Pancreas (tissue), 10 donors: ENCODE measurements around the gene SLC35C1. TPM values are rescaled to one million over a fixed set of nuclear protein-coding genes. Genes with fewer than 3 reads are reported as not detected.
A peak's percentile ranks its signal among the peaks of the same experiment; 100 is the strongest.

ENCODE experiments used
- ATAC-seq, 4 donors: fragments of 200-7000 bp; cut with Tn5 transposase; one replicate each; pipeline versions ENCODE4 v1.8.0 to v1.9.1; 2020; ENCODE audit warnings: mild to moderate bottlenecking in 4 of 4, moderate library complexity in 4 of 4
- DNase-seq, 6 donors: peaks; one replicate each; pipeline ENCODE4 v3.0.0-alpha.2; 2020
- FAIRE-seq: peaks from 2 replicates; lab custom pipeline; 2012; peaks lifted over from hg19 to GRCh38; lab: Jason Lieb, UNC
- H3K27ac ChIP-seq, 4 donors: fragments of 200-600 bp; sonication (generic); 1 replicate in 3 of 4; 2 replicates in 1 of 4; pipeline versions ENCODE4 v1.5.0 to v1.8.0; 2020
- H3K27me3 ChIP-seq, 4 donors: fragments of 200-600 bp; one replicate each; pipeline ENCODE4 v1.8.0; 2021
- H3K36me3 ChIP-seq, 3 donors: fragments of 200-600 bp; sonication (generic) in 1 of 3; one replicate each; pipeline versions ENCODE4 v1.5.0 to v1.8.0; 2020 to 2021
- H3K4me1 ChIP-seq, 3 donors: fragments of 200-600 bp; one replicate each; pipeline ENCODE4 v1.8.0; 2021
- H3K4me3 ChIP-seq, 4 donors: fragments of 200-600 bp; sonication (generic) in 2 of 4; one replicate each; pipeline versions ENCODE4 v1.5.0 to v1.8.0; 2020 to 2021
- H3K9me3 ChIP-seq, 4 donors: fragments of 200-600 bp; one replicate each; pipeline ENCODE4 v1.8.0; 2021
- CTCF ChIP-seq, 4 donors: fragments of 200-600 bp; sonication (generic) in 3 of 4; IDR thresholded peaks; one replicate each; pipeline versions ENCODE4 v1.5.0 to v1.8.0; 2021; ENCODE audit warnings: antibody characterized with exemption in 4 of 4
- WGBS, 2 donors: extraction: QIAGEN DNeasy Blood & Tissue Kit; methylation state at CpG; one replicate each; pipeline ENCODE4 v1.1.7; 2013; 5-methylcytosine and 5-hydroxymethylcytosine counted together
- intact Hi-C, 3 donors: fragments of 100-400 bp; cut with DNase I; formaldehyde crosslinking; loops; one replicate each; pipeline versions ENCODE4 v1.11.1 to v1.14.2; 2022
- polyA plus RNA-seq, 2 donors: library from polyadenylated mRNA; stranded (reverse); fragments of 200-250 nt; gene quantifications; one replicate each; pipeline ENCODE4 v1.2.3, GENCODE V29; 2013
- total RNA-seq, 6 donors: library from RNA; stranded (reverse); fragmentation: NEBNext Ultra II Directional in 4 of 6; extraction: Animal tissue kit (Norgen Biotek cat#: 25700) in 4 of 6; gene quantifications; one replicate each; pipeline versions ENCODE4 v1.2.1 to v1.2.4, GENCODE V29; 2021 to 2023
- donor health status: healthy with polysubstance abuse.
- donor health status: DM: no; HTN: no; CAD: no; lungs with moderate emphysema.
- donor health status: DM: no; HTN: no; CAD: no.
- donor health status: control.
- donor health status: control.
- donor health status: Bipolar disorder and iron deficiency.
- donor health status: DM: yes; HTN: yes; CAD: no.
- donor health status: DM: no; HTN: no; CAD: no.
- donor health status: DM: no; HTN: no; CAD: no.
- donor health status: DM: yes; HTN: yes; CAD: no.

Gene SLC35C1
- total and polyA plus RNA-seq, 8 donors: 5.4 to 14.2 (median 7.5) TPM

DNA sequence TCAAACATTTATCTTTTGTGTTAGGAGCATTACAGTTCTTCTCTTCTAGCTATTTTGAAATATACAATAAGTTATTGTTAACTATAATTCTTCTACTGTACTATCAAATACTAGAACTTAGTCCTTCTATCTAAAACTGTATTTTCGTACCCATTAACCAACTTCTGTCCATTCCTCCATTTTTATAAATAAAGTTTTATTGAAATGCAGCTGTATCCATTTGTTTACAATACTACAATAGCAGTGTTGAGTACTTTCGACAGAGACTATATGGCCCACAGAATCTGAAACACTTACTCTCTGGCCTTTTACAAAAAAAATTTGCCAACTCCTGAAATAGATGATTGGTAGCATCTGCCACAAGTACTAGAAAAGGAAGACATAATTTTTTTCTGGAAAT, 4.7 kb upstream of the SLC35C1 start:
- Histone ChIP-seq H3K4me3 (no peak overlapping the region), H3K27ac (no peak overlapping the region), H3K9me3 (no peaks in the 10 kb centered on the region), H3K4me1 (no peaks in the 10 kb centered on the region), H3K36me3 (no peaks in the 10 kb centered on the region), H3K27me3 (no peaks in the 10 kb centered on the region)
- FAIRE-seq (no peak), ATAC-seq (no peak), DNase-seq (no peak)
- intact Hi-C loops: no loop called here
- TF ChIP-seq CTCF (IDR thresholded peaks at IDR 0.05): no peak
- 91 to 96% methylated on average over 2 of the region's 2 CpGs for WGBS, 2 donors

DNA sequence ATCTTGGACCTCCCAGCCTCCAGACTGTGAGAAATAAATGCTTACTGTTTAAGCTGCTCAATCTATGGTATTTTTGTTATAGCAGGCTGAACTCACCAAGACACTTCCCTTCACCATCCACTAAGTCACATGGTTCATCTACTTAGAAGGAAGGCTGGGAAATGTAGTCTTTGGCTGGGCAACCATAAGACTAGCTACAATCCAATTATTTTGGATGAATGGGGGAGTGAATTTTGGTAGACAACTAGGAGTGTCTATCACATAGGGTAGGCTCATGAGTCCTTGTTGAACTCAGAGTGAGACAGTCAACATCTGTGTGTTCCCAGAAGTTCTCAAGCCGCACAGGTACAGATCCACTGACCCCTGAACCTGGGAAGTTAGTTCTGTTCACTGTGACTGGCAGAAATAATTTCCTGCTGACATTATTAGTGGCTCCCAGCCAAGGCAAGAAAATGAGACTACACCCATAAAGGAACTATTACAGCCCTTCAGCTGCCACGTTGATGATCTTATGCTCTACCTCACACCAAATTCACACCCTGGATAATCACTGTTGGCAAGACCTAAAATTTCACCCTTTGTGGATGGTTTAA, 3.1 kb upstream of the SLC35C1 start:
- ATAC-seq (no peak), FAIRE-seq (no peak), DNase-seq (no peak)
- Histone ChIP-seq H3K27me3 (no peaks in the 10 kb centered on the region), H3K27ac (peak overlapping the region in 1 of 4 donors; percentile 12), H3K4me1 (peaks cover 0 to 10% (median 5%) of the 10 kb centered on the region in 3 donors), H3K4me3 (no peak overlapping the region), H3K9me3 (no peaks in the 10 kb centered on the region), H3K36me3 (no peaks in the 10 kb centered on the region)
- 66 to 73% methylated on average over 2 of the region's 2 CpGs for WGBS, 2 donors
- no peak for TF ChIP-seq CTCF (IDR thresholded peaks at IDR 0.05)
- intact Hi-C loops: no loop called here

DNA sequence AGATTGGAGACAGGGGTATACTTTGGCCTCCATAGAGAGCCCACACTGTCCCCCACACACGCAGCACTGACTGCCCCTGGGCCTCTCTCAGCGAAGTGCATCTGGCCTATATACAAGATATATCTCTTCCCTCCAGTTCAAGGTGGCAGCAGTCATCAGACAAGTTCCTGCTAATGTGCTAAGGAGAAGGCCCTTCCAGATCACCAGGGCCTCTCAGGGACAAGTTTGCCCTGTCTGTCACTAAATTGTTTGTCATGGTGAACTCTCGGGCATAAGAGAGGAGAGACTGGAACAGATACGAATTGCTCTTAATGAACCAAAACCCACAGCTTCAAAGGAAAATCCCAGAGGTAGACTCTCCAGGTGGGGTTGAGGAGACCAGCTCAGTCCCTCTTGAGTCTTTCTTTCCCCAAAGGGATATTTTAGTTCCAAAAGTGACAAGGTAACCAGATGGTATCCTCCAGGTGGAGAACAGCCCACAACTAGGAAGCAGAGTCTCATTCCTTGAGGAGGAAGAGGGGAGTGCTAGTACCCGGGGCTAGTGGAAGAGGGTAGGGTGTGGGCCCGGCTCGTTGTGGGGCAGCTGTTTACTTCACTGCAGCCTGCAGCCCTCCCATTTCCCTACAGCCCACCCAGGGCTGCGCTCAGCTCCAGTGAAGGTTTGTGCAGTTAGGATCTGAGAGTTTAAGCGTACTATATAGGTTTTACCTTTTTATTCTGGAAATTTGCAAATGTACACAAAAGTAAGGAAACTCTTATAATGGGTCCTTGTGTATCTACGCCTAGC, 2.2 kb upstream of the SLC35C1 start:
- intact Hi-C loops: no loop called here
- no peak for TF ChIP-seq CTCF (IDR thresholded peaks at IDR 0.05)
- H3K4me3 ChIP-seq: no peak overlapping the region
- 94 to 95% methylated on average over 10 of the region's 10 CpGs for WGBS, 2 donors
- H3K27ac ChIP-seq: peak overlapping the region in 1 of 4 donors; percentile 12
- H3K9me3 ChIP-seq: no peaks in the 10 kb centered on the region
- no peaks in the 10 kb centered on the region for H3K27me3 ChIP-seq
- H3K36me3 ChIP-seq: no peaks in the 10 kb centered on the region
- ATAC-seq (no peak), FAIRE-seq (no peak), DNase-seq (no peak)
- peaks cover 3 to 14% (median 10%) of the 10 kb centered on the region in 3 donors for H3K4me1 ChIP-seq

DNA sequence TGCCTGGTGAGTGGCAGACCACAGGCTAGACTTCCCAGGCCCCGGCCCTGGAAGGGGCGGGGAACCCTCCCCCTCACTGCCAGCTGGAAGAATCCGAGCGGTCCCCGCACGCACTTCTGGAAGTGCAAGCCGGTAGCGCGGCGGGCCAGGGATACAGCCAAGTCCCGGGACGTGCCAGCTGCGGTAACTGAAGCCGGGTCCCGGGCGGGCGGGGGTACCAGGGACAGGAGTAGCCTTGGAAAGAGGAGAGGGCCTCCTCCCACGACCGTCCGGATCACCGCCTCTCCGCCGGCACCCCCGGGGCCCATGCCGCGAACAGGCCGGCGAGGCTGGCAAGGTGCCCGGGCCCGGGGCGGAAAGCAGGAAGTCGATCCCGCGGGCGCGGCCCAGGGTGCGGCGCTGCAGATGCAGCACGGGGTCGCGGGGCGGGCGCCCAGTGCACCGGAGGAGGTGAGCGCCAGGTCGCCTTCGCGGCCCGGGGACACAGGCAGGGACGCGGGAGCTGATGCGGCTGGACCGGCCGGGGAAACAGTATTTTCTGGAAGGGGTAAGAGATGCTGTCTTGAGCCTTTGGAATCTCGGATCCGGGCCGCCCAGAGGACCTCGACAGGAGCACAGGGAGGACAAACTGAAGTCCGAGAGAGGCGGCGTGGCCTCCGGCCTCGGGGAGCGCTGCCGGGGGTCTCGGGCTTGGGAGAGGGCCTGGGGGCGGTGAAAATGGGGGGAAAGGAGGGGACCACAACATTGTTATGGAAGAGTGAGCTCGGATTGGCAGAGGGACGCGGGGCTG, 783 bp upstream of the SLC35C1 start:
- H3K4me3 ChIP-seq: peak overlapping the region; percentile 47 to 87 (median 68)
- H3K36me3 ChIP-seq: no peaks in the 10 kb centered on the region
- H3K27me3 ChIP-seq: no peaks in the 10 kb centered on the region
- peak overlapping the region; percentile 82 to 88 (median 84) for H3K27ac ChIP-seq
- peak; percentile 75 to 96 (median 86) for DNase-seq
- ATAC-seq: peak; percentile 59 to 77 (median 68)
- 0% methylated on average over 58 to 70 of the region's 70 CpGs for WGBS, 2 donors
- no peak for TF ChIP-seq CTCF (IDR thresholded peaks at IDR 0.05)
- H3K4me1 ChIP-seq: peaks cover 10 to 20% (median 11%) of the 10 kb centered on the region in 3 donors
- intact Hi-C loops: no loop called here
- no peak for FAIRE-seq
- no peaks in the 10 kb centered on the region for H3K9me3 ChIP-seq
